ENCODE measurements around the gene GAB2.

GAB2 gene

DNA sequence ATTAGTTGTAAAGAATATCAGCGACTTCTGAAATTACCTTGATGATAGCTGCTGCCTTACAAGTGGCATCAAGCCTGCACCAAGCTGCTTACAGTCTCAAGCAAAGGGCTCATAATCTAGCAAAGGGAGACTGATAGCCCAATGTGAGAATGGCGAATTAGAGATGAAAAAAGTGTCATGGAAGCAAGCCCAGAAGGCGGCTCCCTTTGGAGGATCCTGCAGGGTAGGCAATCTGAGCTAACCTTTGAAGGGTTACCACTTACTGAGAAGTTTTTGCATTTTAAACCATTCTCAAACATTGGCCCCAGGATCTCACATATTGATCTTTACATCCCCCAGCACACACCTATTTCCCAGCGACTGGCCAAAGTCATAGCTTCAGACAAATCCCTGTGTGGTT lies 18.5 kb downstream of the GAB2 start:
- no peak for DNase-seq

DNA sequence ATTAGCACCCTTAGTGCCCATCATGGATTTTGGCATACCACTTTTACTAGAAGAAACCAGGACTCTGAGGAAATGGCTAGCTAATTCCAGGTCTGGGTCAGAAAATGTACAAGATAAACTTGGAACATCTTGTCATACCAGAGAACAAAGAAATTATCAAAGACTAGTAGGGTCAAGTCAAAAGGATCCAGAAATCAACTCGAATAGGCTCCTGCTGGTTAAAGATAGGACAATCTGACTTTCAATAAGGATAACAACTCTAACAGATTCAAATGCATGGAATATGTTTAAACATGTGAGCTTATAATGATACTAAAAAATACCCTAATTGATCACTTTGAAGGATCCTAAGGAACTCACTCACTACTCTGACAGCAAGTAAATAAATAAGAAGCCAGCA lies 18.9 kb downstream of the GAB2 start:
- DNase-seq, result no peak

DNA sequence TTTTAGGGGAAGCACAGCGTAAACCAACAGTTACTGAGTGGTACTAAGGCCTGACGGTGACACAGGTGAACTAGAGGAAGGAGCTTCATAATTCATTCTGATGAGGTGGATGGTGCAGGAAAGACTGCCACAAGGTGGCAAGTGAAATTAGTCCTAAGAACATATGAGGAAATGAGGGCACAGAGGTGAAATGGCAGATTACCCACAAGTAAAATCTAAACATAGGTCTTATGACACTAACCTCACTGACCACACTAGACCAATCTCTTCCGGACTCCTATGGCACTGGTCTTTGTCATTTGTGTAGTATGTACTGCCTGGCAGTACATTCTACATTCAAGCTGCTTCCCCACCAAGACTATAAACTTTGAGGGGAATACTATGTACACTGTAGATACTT lies 20.2 kb downstream of the GAB2 start:
- DNase-seq, result no peak

DNA sequence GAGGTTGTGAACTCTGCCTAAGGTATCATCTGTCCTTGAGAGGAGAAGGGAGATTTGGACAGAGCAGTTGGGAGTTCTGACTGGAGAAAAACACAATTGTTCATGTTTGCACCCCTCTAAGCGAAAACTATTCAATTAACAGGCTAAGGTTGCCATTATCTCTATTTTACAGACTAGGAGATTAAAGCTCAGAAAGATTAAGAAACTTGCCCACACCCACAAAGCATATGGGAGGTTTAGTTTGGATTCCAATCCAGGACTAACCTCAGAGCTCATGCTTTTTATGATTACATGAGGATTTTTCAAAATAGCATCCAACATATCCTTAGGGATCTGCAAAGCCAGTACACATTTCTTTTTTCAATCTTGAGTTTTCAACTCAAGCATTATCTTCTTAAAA lies 22.0 kb downstream of the GAB2 start:
- no peak for DNase-seq

DNA sequence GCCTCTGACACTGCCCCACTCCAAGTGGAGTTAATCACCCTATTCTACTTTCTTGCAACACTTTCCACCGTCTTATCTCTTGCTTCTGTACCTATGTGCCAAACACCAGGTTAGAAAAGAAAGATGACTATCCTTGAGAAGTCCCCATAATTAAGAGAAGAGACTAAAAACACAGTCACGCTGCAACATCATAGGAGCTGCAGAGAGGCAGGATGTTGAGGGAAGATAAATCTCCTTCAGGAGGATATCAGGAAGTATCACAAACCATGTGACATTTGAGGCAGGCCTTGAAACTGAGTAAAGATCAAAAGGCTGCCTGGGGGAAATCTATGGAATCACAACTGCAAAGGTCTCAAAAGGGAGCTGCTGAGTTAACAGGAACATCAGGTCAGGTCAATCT lies 24.8 kb downstream of the GAB2 start:
- DNase-seq, result no peak

DNA sequence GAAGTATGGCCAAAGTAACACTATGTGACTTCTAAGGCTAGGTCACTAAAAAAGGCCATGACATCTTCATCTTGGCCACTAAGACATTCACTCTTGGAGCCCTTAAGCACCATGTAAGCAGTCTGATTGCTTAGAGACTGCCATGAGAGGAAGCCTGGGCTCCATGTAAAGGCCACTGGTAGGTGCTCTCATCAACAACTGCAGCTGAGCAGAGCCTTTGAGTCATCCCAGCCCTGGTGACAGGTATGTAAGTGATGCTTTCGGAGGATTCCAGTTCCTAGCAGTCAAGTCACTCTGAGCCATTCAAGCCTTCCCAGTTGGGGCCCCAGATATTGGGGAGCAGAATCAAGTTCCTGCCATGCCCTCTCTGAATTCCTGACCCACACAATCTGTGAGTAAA lies 26.2 kb downstream of the GAB2 start:
- no peak for DNase-seq

DNA sequence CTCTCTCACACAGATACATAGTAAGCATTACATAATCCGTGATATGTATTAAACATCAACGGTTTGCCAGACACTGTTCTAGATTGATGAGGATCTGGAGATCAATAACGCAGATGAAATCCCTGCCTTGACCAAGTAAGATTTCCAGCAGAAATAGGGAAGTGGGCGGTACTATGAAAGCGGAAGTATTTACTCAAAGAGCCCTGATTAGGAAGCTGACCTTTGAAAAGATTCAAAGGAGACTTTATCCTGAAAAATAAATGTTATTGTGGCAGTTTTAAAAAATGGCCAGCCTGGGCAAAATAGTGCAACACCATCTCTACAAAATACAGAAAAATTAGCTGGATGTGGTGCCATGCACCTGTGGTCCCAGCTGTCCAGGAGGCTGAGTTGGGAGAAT lies 26.8 kb downstream of the GAB2 start:
- DNase-seq, result no peak

DNA sequence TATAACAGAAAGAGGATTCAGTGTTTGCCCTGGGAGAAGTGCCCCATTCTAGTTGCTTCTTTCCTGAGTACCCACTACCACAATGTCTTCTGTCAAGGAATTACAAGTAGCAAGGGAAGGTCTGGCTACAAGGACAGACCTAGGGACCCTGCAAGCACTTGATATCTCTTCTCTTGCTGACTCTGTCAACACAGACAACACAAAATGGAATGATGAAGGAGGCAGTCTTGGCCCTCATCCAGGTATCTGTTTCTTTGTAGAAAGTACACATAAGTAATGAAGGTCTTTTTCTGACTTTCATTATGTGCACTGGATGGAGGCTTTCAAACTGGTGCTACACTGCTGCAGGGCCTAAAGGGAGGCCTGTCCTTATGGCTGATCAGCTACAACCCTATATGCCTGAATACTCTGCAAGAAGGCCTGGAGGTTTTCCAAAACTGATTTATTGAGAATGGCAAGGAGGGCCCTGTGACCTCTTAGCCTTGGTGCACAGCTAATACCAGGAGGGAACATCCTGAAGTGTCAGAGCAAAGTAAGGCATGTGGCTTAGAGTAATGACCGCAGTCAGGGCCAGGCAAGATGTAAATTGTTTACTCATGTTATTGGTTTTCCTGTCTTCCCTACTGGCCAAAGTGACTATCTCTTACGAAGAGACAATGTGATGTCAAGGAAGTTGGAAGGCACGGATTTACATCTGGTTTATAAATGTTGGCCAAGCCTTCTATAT lies 31.2 kb downstream of the GAB2 start:
- no peak for DNase-seq

DNA sequence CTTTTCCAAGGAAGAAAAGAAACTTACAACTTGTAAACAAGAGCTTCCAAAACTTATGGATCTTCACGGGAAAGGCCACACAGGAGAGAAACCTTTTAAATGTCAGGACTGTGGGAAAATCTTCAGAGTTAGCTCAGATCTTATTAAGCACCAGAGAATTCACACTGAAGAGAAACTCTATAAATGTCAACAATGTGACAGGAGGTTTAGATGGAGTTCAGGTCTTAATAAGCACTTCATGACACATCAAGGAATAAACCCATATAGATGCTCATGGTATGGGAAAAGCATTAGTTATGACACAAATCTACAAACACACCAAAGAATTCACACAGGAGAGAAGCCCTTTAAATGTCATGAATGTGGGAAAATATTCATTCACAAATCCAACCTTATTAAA lies 32.4 kb downstream of the GAB2 start:
- no peak for DNase-seq

DNA sequence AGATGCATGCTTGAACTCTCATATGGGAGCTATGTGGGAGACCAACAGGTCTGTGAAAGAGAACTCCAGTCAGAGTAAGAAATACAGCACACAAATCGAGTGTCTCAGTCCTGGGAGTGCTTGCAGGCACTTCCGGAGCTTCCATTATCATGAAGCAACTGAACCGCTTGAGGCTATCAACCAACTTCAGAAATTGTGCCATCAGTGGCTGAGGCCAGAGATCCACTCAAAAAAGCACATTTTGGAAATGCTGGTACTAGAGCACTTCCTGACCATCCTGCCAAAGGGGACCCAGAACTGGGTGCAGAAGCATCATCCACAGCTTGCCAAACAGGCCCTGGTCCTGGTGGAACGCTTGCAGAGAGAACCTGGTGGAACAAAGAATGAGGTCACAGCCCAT lies 33.4 kb downstream of the GAB2 start:
- no peak for DNase-seq

DNA sequence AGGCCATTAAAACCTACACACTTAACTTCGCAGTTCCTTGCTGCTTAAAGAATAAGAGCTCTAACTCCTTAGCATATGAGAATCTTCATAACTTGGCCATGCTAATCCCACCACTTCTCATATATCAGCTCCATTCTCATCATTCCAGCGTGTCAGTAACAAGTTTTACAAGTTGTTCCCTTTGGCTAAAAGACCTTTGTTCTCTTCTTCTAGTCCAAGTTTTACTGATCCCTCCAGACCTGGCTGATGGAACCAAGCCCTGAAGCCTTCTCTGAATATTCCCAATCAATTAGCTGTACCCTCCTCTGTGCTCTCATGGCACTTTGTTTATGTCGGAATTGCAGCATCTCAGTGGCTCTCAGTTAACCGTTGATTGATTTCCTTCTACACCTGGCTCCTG lies 35.8 kb downstream of the GAB2 start:
- DNase-seq, result no peak

DNA sequence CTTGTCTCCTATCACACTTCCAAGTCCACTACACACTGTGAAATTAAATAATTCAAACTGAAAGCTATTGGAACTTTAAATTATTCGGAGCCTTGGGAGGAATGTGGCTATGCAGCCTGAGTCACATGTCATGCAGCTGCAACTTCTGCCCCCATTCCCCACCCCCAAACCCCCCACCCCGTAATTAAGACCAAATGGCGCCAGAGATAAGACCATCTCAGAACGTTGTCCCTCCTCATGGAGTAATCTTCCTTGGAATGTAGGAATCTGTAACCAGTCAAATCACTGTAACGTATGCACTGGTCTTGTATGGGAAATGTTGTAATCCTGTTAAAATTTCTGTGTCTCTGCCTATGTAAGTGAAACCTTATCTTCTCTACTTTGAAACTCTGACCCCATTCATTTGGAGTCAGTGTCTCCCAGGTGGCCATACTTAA lies 37.0 kb downstream of the GAB2 start:
- no peak for DNase-seq

DNA sequence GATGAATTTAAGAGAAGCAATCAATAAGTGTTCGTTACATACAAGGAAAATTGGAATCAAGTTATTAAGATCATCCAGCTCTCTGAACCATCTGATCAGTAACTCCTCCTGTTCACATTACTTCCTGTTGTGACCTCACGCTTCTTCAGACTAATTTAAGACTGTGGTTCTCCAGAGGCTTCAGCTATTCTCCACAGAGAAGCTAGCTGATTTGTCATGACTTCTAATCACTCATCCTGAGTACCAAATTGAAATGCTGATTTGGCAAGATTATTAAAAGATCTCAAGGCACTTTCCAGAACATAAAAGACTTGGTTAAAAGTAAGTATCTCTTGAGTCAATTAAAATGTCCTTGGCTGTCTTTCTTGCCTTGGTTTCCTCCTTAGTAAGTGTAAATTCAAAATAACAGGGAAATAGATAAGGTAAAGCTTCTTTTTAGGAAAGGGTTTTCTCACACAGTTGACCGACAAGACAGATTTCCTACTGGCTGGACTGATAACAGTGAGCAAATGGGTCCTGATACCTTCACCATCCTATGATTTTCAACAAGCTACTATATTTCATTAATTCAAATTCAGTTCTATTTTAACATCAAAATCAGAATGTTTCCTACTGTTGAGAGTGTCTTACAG lies 38.5 kb downstream of the GAB2 start:
- no peak for DNase-seq

DNA sequence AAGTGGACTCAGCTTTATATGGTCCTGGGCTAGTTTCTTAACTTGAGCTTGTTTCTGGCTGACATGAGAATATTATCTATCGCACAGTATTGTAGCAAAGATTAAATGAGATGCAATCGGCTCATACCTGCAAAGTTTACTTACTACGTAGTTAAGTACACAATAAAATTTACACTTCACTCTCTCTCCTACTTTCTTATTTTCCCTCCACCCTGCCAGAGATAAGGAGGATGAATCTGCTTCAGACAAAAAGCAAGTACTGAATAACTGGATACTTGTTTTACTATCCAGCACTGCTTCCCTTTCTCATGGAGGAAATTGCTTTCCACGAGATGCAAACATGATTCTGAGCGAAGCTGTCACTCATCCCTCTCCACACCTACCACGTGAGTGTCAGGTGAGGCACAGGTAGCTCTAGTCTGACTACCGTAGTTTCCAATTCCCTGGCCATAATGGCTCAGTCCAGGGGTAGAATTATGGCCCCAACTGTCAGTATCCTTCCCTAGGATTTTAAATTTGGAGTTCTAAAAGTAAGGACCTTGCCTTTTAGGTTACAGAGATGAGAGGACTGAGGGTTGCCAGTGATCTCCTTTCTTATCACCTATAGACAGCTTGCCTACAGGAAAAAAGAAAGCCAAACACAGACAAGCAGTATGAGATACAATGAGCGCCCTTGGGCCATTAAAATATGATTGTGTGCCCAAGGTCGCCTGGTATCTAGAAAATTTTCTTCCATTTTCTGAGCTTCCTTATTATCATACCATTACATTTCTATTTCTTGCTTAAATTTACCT lies 39.8 kb downstream of the GAB2 start:
- no peak for DNase-seq

DNA sequence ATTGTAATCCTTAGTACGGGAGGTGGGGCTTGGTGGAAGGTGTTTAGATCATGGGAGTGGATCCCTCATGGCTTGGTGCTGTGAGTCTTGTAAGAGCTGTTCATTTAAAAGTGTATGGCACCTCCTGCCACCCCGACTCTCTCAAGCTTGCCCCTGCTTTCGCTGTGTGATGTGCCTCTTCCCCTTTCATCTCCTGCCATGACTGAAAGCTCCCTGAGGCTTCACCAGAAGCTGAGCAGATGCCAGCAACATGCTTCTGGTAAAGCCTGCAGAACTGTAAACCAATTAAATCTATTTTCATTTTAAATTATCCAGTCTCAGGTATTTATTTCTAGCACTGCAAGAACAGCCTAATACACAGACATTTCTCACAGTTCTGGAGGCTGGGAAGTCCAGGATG lies 40.8 kb downstream of the GAB2 start:
- no peak for DNase-seq

DNA sequence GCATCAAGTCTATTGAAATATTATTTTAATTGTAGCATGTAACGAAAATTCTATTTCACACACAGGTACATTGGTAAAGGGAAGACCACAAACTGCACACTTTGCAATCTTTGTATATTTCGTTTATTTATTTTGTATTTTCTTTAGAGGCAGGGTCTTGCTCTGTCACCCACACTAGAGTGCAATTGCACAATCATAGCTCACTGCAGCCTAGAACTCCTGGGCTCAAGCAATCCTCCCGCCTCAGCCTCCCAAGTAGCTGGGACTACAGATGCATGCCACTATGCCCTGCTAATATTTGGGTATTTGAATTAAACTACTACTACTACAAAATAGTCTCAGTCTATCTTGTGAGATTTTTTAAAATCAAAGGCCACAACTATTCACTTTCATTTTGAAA lies 42.7 kb downstream of the GAB2 start:
- DNase-seq, result no peak

DNA sequence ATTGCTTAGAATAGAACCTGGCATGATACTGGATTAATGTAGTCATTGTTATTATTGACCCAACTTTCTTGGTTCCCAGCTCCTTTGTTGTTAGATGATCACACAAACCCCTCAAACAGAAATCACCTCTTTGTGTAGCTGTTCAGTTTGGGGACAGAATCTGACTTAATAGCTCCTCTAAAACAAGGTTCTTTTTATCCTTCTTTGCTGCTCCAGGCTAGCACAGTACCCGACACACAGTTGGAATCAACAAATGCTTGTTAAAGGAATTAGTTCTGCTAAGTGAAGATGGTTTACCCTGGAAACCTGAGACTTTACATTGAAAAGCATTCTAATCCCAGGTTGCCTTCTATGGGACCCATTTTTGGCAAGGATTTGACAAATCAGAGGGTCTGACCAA lies 43.9 kb downstream of the GAB2 start:
- no peak for DNase-seq

DNA sequence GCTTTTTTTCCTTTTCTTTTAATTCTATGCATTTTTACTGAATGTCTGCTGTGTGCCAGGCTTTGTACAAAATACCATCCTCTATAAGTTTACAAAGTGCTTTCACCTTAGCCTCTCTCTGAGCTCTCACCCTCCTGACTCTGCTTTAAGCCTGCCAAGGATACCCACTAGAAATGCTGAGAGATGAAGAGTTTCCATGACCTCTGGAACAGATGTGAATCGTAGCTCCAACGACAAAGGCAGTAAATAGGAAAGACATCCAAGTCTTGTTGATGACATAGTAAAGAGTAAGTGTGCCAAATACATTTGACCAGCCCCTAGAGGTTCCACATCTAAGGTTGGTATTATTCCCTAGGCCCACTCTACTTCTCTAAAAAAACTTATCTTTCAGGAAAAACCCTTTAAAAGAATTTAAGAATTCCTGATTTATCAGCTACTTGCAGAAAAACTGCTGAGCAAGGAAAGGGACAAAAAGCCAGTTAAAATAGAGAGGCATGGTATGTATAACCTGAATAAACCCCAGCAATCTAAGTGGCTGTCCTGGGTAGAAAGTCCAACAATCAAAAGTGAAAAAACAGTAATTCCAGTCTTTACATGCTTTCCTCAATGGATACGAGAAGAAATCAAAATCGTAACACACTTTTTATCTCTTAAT lies 45.4 kb downstream of the GAB2 start:
- DNase-seq, result no peak

DNA sequence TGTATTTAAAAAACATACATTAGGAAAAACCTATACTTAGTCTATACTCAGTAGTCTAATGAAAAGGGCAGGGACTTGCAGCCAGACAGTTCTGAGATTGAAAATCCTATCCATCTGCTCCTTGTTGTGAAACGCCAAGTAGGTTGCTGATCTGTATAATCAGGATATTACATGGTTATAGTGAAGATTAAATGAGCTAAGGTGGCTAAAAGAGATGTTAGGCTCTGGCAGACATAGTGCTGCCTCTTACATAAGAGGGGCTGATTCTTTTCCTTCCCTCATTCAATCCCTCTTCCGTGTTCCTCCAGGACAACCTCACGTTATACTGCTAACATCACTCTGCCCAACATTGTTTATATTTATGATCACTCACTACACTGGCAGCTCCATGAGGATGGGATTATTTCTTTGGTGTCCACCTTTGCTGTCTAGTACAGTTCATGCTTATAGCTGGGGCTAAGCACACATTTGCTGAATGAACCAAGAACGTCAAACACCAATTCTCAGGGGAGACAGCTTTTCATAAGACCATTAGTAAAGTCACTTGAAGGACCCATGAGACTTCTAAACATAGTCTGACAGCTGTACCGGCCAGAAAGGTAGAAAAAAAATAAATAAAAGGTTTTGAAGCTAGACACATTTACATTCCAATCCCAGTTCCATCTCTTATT lies 46.3 kb downstream of the GAB2 start:
- no peak for DNase-seq

DNA sequence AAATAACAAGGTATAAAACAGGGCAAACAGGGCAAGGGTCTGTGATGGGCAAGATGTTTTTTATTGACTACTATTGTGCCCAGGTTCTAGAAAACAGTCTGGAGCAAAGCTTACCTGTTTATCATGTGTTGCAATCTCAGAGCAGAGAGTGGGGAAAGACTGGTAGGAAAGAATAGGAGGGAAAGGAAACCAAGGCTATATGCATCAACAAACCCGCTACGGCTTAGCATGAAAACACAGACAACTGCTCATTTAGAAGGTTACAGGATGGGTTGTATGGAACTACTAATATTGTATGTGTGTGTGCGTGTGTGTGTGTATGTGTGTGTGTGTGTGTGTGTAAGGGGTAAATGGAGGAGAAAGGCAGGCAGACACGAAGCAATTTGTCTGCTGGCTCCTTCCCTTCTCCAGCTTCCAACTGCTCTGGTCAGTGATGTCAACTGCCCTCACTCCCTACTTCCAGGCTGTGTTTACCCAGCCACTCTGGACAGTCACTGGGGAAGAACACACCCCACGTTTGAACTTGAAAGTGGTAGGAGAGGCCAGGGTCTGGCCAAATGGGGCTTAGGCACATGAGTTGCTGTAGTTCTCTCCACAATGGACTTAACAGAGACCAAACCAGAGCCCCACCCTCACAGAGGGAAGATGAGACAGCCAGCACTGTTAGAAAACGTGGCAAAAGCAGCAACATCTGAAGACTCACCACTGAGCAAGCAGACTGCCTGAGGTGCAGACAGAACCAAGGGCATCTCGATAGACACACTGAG lies 47.0 kb downstream of the GAB2 start:
- DNase-seq, result no peak

DNA sequence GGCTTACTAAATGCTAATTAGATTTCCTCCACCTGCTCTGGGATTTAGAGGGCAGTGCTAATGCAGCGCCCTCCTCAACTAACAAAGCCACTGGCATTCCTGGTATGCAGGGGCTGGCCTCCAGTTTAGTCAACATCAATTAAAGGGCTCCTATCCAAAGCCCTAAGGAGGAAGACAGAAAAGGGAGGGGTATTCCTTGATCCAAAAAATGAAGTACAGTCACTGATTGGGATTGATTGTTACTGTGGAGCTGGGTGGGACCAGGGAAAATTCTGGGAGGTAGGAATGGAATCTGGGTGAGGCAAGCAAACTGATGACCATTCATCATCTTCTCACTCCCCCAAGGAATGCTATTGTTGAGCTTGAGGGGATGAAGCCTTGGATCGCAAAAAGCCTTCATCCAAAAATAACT lies 52.2 kb downstream of the GAB2 start:
- DNase-seq, result no peak

DNA sequence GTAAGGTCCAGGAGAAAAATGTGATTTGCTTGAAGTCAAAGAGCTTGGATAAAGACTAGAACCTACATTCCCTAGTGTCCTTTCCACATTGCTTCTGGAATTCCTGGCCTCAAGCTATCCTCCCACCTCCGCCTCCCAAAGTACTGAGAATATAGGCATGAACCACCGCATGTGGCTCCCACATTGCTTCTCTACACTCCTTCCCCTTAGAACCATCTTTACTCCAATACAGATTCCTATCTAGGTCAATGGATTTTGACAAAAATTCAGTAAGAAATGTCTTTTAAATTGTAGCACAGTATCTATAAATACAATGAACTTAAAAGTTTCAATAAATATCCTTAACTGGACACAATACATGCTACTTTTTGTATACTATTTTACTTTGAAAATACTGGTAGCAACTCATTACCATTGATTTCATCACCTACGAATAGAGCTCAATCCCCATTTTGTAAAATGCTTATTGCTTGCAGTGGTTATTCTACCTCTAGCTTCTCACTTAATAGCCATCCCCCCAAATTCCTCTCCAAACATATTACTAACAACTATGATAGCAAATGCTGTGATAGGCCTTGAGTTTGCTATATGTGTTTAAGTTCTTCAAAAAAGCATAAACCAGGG lies 53.4 kb downstream of the GAB2 start:
- DNase-seq, result no peak

Data from stimulated activated CD4-positive, alpha-beta T cell treated with anti-CD3 and anti-CD28 coated beads, Interleukin-15, amount 100 ng/mL, for 24 hours (primary cell).